HEK293 (cell line): ENCODE measurements around the gene PRIMPOL.
"Not testable (repeated sequence)": the region's sequence is repeated elsewhere in the genome, so short reads cannot be mapped to it uniquely, and the experiment has no call there.

Experiments
- HOXA7 ChIP-seq: sonication (generic); formaldehyde crosslinking; IDR thresholded peaks from 2 replicates; pipeline ENCODE4 v1.8.1; 2022; ENCODE audit warnings: missing genetic modification reagents, borderline replicate concordance
- KLF16 ChIP-seq: fragments of 450-650 bp; formaldehyde crosslinking; IDR thresholded peaks from 2 replicates; pipeline ENCODE4 v1.5.1; 2017; ENCODE audit warnings: missing biosample characterization, missing genetic modification characterization
- OVOL3 ChIP-seq: fragments of 450-650 bp; formaldehyde crosslinking; IDR thresholded peaks from 2 replicates; pipeline ENCODE4 v1.5.1; 2016; ENCODE audit warnings: missing biosample characterization, missing genetic modification characterization
- ZNF223 ChIP-seq: fragments of 450-650 bp; formaldehyde crosslinking; IDR thresholded peaks from 2 replicates; pipeline ENCODE4 v1.5.1; 2016; ENCODE audit warnings: missing biosample characterization, missing genetic modification characterization
- ZNF266 ChIP-seq: fragments of 450-650 bp; formaldehyde crosslinking; IDR thresholded peaks from 2 replicates; pipeline ENCODE4 v1.5.1; 2016; ENCODE audit warnings: missing biosample characterization, missing genetic modification characterization, low read depth
- ZNF274 ChIP-seq, 2 experiments: fragments of 200-500 bp in 1 of 2; fragments of 450-650 bp in 1 of 2; sonication (Bioruptor generic) in 1 of 2; formaldehyde crosslinking in 1 of 2; IDR thresholded peaks; 2 replicates each; pipeline versions ENCODE4 v1.5.1 to v1.6.1; 2014 to 2016; ENCODE audit warnings: borderline replicate concordance in 1 of 2, inconsistent platforms in 1 of 2, low read length in 1 of 2, missing biosample characterization in 1 of 2, missing genetic modification characterization in 1 of 2
- ZNF707 ChIP-seq: fragments of 450-650 bp; formaldehyde crosslinking; IDR thresholded peaks from 2 replicates; pipeline ENCODE4 v1.5.1; 2016; ENCODE audit warnings: missing biosample characterization, missing genetic modification characterization
- TF ChIP-seq, protein P1 (sequence below): fragments of 450-650 bp; formaldehyde crosslinking; optimal IDR thresholded peaks from 2 replicates; pipeline ENCODE3; 2016; ENCODE audit warnings: missing biosample characterization, mild to moderate bottlenecking, missing genetic modification characterization
- TF ChIP-seq, protein P2 (sequence below): fragments of 450-650 bp; formaldehyde crosslinking; IDR thresholded peaks from 2 replicates; pipeline ENCODE4 v1.5.1; 2016; ENCODE audit warnings: missing biosample characterization, missing genetic modification characterization, low read depth
- TF ChIP-seq, protein P3 (sequence below): fragments of 450-650 bp; formaldehyde crosslinking; IDR thresholded peaks from 2 replicates; pipeline ENCODE4 v1.5.1; 2016; ENCODE audit warnings: missing biosample characterization, missing genetic modification characterization
- TF ChIP-seq, protein P4 (sequence below): fragments of 450-650 bp; formaldehyde crosslinking; IDR thresholded peaks from 2 replicates; pipeline ENCODE4 v1.5.1; 2016; ENCODE audit warnings: missing biosample characterization, missing genetic modification characterization
- TF ChIP-seq, protein P5 (sequence below): fragments of 450-650 bp; formaldehyde crosslinking; IDR thresholded peaks from 2 replicates; pipeline ENCODE4 v1.5.1; 2016; ENCODE audit warnings: missing biosample characterization, missing genetic modification characterization

DNA sequence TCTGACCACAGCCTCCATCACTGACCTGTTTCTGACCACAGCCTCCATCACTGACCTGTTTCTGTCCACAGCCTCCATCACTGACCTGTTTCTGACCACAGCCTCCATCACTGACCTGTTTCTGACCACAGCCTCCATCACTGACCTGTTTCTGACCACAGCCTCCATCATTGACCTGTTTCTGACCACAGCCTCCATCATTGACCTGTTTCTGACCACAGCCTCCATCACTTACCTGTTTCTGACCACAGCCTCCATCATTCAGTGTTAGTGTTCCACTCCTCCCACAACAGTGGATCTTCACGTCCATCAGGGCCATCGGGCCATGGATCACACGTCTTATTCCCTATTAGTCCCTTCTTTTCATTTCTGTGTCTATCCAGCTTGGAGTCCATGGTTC is 25.0 kb upstream of the PRIMPOL start:
- TF ChIP-seq, protein P1, sequence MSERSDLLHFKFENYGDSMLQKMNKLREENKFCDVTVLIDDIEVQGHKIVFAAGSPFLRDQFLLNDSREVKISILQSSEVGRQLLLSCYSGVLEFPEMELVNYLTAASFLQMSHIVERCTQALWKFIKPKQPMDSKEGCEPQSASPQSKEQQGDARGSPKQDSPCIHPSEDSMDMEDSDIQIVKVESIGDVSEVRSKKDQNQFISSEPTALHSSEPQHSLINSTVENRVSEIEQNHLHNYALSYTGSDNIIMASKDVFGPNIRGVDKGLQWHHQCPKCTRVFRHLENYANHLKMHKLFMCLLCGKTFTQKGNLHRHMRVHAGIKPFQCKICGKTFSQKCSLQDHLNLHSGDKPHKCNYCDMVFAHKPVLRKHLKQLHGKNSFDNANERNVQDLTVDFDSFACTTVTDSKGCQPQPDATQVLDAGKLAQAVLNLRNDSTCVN (tag by site-specific recombination), result not testable (repeated sequence)
- TF ChIP-seq, protein P2, sequence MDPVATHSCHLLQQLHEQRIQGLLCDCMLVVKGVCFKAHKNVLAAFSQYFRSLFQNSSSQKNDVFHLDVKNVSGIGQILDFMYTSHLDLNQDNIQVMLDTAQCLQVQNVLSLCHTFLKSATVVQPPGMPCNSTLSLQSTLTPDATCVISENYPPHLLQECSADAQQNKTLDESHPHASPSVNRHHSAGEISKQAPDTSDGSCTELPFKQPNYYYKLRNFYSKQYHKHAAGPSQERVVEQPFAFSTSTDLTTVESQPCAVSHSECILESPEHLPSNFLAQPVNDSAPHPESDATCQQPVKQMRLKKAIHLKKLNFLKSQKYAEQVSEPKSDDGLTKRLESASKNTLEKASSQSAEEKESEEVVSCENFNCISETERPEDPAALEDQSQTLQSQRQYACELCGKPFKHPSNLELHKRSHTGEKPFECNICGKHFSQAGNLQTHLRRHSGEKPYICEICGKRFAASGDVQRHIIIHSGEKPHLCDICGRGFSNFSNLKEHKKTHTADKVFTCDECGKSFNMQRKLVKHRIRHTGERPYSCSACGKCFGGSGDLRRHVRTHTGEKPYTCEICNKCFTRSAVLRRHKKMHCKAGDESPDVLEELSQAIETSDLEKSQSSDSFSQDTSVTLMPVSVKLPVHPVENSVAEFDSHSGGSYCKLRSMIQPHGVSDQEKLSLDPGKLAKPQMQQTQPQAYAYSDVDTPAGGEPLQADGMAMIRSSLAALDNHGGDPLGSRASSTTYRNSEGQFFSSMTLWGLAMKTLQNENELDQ, result not testable (repeated sequence)
- not testable (repeated sequence) for TF ChIP-seq ZNF266 (tag by site-specific recombination); KLF16 (tag by site-specific recombination); ZNF274 (IDR thresholded peaks at IDR 0.05; ENCODE audit: low read length); ZNF274 (tag by site-specific recombination; IDR thresholded peaks at IDR 0.05; ENCODE audit: borderline replicate concordance); ZNF223 (tag by site-specific recombination); ZNF707 (tag by site-specific recombination); OVOL3 (tag by site-specific recombination); HOXA7 (CRISPR knock-in tag)
- TF ChIP-seq, protein P3, sequence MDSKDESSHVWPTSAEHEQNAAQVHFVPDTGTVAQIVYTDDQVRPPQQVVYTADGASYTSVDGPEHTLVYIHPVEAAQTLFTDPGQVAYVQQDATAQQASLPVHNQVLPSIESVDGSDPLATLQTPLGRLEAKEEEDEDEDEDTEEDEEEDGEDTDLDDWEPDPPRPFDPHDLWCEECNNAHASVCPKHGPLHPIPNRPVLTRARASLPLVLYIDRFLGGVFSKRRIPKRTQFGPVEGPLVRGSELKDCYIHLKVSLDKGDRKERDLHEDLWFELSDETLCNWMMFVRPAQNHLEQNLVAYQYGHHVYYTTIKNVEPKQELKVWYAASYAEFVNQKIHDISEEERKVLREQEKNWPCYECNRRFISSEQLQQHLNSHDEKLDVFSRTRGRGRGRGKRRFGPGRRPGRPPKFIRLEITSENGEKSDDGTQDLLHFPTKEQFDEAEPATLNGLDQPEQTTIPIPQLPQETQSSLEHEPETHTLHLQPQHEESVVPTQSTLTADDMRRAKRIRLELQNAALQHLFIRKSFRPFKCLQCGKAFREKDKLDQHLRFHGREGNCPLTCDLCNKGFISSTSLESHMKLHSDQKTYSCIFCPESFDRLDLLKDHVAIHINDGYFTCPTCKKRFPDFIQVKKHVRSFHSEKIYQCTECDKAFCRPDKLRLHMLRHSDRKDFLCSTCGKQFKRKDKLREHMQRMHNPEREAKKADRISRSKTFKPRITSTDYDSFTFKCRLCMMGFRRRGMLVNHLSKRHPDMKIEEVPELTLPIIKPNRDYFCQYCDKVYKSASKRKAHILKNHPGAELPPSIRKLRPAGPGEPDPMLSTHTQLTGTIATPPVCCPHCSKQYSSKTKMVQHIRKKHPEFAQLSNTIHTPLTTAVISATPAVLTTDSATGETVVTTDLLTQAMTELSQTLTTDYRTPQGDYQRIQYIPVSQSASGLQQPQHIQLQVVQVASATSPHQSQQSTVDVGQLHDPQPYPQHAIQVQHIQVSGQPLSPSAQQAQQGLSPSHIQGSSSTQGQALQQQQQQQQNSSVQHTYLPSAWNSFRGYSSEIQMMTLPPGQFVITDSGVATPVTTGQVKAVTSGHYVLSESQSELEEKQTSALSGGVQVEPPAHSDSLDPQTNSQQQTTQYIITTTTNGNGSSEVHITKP (tag by site-specific recombination), result not testable (repeated sequence)
- TF ChIP-seq, protein P4, sequence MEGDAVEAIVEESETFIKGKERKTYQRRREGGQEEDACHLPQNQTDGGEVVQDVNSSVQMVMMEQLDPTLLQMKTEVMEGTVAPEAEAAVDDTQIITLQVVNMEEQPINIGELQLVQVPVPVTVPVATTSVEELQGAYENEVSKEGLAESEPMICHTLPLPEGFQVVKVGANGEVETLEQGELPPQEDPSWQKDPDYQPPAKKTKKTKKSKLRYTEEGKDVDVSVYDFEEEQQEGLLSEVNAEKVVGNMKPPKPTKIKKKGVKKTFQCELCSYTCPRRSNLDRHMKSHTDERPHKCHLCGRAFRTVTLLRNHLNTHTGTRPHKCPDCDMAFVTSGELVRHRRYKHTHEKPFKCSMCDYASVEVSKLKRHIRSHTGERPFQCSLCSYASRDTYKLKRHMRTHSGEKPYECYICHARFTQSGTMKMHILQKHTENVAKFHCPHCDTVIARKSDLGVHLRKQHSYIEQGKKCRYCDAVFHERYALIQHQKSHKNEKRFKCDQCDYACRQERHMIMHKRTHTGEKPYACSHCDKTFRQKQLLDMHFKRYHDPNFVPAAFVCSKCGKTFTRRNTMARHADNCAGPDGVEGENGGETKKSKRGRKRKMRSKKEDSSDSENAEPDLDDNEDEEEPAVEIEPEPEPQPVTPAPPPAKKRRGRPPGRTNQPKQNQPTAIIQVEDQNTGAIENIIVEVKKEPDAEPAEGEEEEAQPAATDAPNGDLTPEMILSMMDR (tag by site-specific recombination), result not testable (repeated sequence)
- TF ChIP-seq, protein P5, sequence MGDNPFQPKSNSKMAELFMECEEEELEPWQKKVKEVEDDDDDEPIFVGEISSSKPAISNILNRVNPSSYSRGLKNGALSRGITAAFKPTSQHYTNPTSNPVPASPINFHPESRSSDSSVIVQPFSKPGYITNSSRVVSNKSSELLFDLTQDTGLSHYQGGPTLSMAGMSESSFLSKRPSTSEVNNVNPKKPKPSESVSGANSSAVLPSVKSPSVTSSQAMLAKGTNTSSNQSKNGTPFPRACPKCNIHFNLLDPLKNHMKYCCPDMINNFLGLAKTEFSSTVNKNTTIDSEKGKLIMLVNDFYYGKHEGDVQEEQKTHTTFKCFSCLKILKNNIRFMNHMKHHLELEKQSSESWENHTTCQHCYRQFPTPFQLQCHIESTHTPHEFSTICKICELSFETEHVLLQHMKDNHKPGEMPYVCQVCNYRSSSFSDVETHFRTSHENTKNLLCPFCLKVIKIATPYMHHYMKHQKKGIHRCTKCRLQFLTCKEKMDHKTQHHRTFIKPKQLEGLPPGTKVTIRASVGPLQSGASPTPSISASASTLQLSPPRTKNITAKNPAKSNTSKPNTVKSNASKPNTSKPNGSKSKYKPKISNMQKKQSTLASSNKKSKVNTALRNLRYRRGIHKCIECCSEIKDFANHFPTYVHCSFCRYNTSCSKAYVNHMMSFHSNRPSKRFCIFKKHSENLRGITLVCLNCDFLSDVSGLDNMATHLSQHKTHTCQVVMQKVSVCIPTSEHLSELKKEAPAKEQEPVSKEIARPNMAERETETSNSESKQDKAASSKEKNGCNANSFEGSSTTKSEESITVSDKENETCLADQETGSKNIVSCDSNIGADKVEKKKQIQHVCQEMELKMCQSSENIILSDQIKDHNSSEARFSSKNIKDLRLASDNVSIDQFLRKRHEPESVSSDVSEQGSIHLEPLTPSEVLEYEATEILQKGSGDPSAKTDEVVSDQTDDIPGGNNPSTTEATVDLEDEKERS (tag by site-specific recombination), result not testable (repeated sequence)
